Naive B cell (primary cell): Measurements from ENCODE around the gene RXRA. TPM values are rescaled to one million over a fixed set of nuclear protein-coding genes. Genes with fewer than 3 reads are reported as not detected.

Experiments used
- ATAC-seq, 2 donors: fragments of 150-1000 bp; cut with Tn5 transposase; 2 replicates each; pipeline ENCODE4 v1.10.0; 2021; ENCODE audit warnings: low read depth in 2 of 2, mild to moderate bottlenecking in 2 of 2, moderate library complexity in 2 of 2
- DNase-seq: peaks from one replicate; pipeline ENCODE4 v3.0.0; 2022
- H3K27ac Mint-ChIP-seq, 6 donors: one replicate each; pipeline ENCODE4 v1.8.0; 2020 to 2022; ENCODE audit warnings: mild to moderate bottlenecking in 6 of 6, mixed read lengths in 6 of 6, moderate library complexity in 5 of 6, inconsistent platforms in 2 of 6
- H3K27me3 Mint-ChIP-seq, 3 donors: one replicate each; pipeline ENCODE4 v1.8.0; 2021 to 2022; ENCODE audit warnings: mixed read lengths in 3 of 3, mild to moderate bottlenecking in 1 of 3
- H3K36me3 Mint-ChIP-seq, 2 donors: one replicate each; pipeline ENCODE4 v1.8.0; 2020 to 2022; ENCODE audit warnings: mixed read lengths in 2 of 2, inconsistent platforms in 1 of 2, mild to moderate bottlenecking in 1 of 2
- H3K4me1 Mint-ChIP-seq, 3 donors: one replicate each; pipeline ENCODE4 v1.8.0; 2020 to 2022; ENCODE audit warnings: mixed read lengths in 3 of 3, inconsistent platforms in 1 of 3, mild to moderate bottlenecking in 1 of 3, moderate library complexity in 1 of 3
- H3K4me3 Mint-ChIP-seq, 8 donors: one replicate each; pipeline ENCODE4 v1.8.0; 2020 to 2022; ENCODE audit warnings: mild to moderate bottlenecking in 8 of 8, mixed read lengths in 8 of 8, moderate library complexity in 8 of 8, inconsistent platforms in 2 of 8
- H3K9me3 Mint-ChIP-seq, 7 donors: one replicate each; pipeline ENCODE4 v1.8.0; 2020 to 2022; ENCODE audit warnings: mixed read lengths in 7 of 7, mild to moderate bottlenecking in 5 of 7, inconsistent platforms in 2 of 7, moderate library complexity in 1 of 7
- polyA plus RNA-seq, 6 donors: library from polyadenylated mRNA; unstranded; fragments of 300-500 nt; fragmentation: Illumina TruSeq; gene quantifications; one replicate each; pipeline ENCODE4 v1.2.3, GENCODE V29; 2021; ENCODE audit warnings: low read depth in 6 of 6

The RXRA gene
- polyA plus RNA-seq, 6 donors from 2014 or later, result 0.31 to 0.76 (median 0.50) TPM; not detected in 1

DNA sequence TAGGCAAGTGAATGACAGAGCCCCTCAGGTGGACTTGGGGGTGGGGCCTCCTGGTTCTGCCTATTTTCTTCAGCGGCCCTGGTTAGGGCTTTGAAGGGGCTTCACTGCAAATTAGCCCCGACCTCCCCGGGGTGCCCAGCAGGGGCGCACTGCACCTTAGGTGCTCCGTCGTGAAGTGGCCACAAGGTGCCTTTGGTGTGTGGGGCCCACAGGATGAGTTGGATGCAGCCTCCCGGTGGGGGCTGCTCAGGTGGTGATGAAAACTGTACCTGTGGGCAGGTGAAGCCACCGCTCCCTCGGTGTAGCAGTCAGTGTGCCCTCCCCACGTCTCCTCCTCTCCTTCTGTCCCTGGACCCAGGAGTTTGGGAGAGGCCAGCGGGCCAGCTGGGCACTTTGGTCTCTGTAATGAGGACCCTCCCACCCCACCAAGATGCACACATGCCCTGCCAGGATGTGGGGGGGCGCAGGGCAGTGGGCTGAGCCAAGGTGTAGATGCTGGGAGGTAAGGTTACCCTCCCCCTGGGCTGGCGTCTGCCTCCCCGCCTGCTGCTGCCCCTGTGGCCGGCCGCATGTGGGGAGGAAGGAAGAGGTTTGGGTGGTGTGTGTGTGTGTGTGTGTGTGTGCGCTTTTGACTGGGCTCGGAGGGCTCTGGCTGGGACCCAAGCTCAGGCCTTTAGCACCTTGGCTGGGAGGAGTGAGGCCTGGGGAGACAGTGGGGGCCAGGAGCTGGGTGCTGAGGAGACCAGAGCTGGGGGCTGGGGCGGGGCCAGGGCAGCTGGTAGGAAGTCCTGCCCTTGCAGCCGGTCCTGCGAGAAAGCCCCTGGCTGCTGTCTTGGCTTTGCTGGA is 55.6 kb downstream of the RXRA start:
- ATAC-seq, result peak; percentile 70 to 71
- H3K27me3 Mint-ChIP-seq, result peaks cover 0 to 18% (median 10%) of the 10 kb centered on the region in 3 donors
- peak overlapping the region in 7 of 8 donors; percentile 5 to 65 (median 56) for H3K4me3 Mint-ChIP-seq
- peak overlapping the region in 4 of 6 donors; percentile 60 to 93 (median 70) for H3K27ac Mint-ChIP-seq
- H3K36me3 Mint-ChIP-seq, result no peaks in the 10 kb centered on the region
- H3K4me1 Mint-ChIP-seq, result peaks cover 21 to 31% (median 31%) of the 10 kb centered on the region in 3 donors
- H3K9me3 Mint-ChIP-seq, result no peaks in the 10 kb centered on the region
- no peak for DNase-seq

DNA sequence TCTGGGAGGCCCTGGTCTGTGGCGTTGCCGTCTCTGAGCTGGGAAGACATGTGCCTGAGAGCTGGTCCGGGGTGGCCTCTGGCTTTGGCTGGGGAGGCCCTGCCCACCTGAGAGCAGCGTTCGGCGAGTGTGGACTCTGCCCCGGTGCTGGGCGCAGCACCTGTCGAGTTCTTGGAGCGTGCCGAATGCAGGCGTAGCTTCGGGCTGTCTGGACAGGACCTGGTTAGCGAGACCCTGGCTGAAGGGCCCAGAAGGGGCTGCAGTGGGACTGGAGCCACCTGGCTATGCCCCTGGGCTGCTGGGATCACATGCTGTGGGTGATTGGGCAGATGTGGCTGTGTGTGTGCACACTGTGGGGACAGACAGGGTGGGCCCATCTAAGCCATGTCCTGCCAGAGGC is 56.5 kb downstream of the RXRA start:
- peak overlapping the region in 1 of 8 donors; percentile 63 for H3K4me3 Mint-ChIP-seq
- no peak for ATAC-seq
- peak overlapping the region in 2 of 6 donors; percentile 69 to 81 for H3K27ac Mint-ChIP-seq
- DNase-seq, result no peak
- H3K36me3 Mint-ChIP-seq, result no peaks in the 10 kb centered on the region
- H3K9me3 Mint-ChIP-seq, result no peaks in the 10 kb centered on the region
- H3K27me3 Mint-ChIP-seq, result peaks cover 0 to 18% (median 10%) of the 10 kb centered on the region in 3 donors
- H3K4me1 Mint-ChIP-seq, result peaks cover 21 to 31% (median 31%) of the 10 kb centered on the region in 3 donors

DNA sequence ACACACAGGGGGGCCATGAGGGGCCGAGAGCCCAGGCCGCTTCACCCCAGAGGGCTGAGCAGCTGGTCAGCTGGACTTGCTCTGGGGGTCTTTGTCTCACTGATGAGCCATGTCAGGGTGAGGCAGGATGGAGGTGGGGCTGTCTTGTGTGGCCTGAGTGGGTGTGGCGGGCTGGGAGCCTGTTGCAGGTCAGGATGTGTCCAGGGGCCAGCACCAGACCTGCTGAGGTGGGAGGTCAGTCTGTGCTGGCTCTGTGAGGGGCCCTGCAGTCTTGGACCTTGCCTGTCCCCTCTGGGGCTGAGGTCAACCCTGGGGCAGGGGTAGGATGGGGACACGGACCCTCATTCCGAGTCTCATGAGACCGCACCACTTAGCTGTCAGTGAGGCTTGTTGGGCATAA is 56.9 kb downstream of the RXRA start:
- H3K4me3 Mint-ChIP-seq, result peak overlapping the region in 1 of 8 donors; percentile 20
- H3K4me1 Mint-ChIP-seq, result peaks cover 21 to 35% (median 35%) of the 10 kb centered on the region in 3 donors
- peak overlapping the region in 1 of 6 donors; percentile 33 for H3K27ac Mint-ChIP-seq
- H3K9me3 Mint-ChIP-seq, result no peaks in the 10 kb centered on the region
- ATAC-seq (no peak), DNase-seq (no peak)
- no peaks in the 10 kb centered on the region for H3K36me3 Mint-ChIP-seq
- peaks cover 0 to 18% (median 10%) of the 10 kb centered on the region in 3 donors for H3K27me3 Mint-ChIP-seq

DNA sequence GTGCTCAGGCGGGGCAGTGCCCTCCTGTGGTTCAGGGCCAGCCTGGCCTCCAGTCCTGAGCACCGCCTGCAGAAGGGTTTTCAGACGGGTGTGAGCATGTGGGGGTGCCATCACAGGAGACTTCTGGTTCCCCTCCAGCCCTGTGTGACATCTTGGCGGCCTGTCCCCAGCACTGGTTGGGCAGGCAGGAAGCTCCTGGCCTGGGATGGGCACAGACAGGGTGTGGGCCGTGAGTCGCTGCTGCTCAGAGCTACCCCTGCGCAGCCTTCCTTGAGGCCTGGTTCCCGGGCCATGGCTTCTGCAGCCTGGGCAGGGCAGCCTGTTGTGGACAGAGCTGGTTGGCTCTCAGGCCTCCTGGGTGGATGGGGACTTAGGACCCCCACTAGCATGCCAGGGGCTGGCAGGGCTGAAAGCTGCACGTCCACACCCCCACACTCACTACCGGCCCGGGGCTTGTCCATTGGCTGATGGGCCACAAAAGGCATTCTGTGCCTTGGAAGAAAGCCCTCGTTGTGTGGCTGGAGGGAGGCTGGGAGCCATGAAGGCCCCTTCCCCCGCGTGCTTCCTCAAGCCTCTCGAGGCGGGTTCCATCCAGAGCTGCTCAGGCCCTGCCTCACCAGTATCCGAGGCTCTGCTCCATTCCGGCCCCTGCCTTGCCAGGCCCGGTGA is 58.7 kb downstream of the RXRA start:
- peaks cover 0 to 18% (median 10%) of the 10 kb centered on the region in 3 donors for H3K27me3 Mint-ChIP-seq
- no peak for ATAC-seq
- H3K27ac Mint-ChIP-seq, result peak overlapping the region in 1 of 6 donors; percentile 61
- peaks cover 21 to 38% (median 37%) of the 10 kb centered on the region in 3 donors for H3K4me1 Mint-ChIP-seq
- no peak for DNase-seq
- no peaks in the 10 kb centered on the region for H3K9me3 Mint-ChIP-seq
- H3K36me3 Mint-ChIP-seq, result no peaks in the 10 kb centered on the region
- H3K4me3 Mint-ChIP-seq, result no peak overlapping the region

DNA sequence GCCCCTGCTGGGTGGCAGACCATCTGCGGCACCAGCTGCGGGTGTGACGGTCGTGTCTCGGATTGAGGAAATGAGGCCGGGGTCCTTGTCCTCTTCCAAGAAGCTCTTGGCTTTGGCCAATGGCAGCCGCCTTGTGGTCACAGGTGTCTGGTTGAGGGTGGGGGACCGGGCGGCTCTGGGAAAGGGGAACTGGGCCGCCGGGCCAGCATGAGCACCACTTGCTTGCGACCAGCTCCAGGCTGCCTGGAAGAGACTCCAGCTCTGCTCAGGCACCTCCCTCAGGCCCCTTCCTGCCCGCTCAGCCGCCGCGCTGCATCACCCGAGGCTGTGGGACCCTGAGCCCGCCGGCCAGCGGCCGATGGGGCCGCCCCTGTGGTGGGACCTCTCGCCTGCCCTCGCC is 59.7 kb downstream of the RXRA start:
- Mint-ChIP-seq H3K4me1 (peaks cover 28 to 47% (median 45%) of the 10 kb centered on the region in 3 donors), H3K27ac (peak overlapping the region in 1 of 6 donors; percentile 30), H3K9me3 (no peaks in the 10 kb centered on the region), H3K4me3 (no peak overlapping the region), H3K27me3 (peaks cover 0 to 16% (median 10%) of the 10 kb centered on the region in 3 donors), H3K36me3 (no peaks in the 10 kb centered on the region)
- no peak for ATAC-seq
- no peak for DNase-seq

DNA sequence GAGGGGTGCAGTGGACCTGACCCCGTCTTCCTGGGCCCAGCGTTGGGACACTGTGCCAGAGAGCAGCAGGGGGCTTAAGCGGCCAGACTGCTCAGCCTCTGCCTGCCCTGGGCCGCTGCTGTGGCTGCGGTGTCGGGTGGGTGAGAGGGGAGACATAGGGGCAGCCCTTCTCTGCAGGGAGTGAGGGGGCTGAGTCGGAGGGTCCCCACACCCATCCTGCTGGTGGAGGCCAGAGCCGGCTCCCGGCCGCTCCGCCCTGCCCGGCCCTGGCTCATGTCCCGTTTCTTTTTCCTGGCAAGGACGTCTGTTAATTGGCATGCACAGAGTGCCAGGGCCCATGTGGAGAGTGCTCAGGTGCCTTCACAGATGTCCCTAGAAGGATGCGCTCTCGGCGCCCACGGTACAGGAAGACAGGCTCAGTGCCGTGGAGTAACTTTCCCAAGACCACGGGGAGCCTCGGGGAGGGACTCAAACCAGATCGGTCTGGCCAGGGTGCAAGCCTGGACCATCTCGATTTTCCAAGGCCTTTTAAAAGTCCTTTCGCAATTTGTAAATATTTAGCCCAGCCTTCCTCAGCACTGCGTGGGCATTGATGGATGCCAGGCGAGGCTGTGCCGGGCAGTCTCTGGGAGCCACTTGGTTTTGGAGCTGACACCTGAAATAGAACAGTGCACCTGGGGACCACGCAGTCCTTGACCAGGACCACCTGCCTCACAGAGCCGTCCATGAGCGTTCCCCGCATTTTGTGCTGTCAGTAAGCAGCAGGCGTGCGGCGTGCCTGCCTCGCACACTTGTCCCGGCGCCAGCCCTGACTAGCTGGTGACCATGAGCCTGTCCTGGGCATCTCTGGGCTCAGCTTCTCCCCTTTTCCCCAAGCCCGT is 60.9 kb downstream of the RXRA start:
- DNase-seq (no peak), ATAC-seq (no peak)
- Mint-ChIP-seq H3K4me3 (peak overlapping the region in 1 of 8 donors; percentile 52), H3K27me3 (peaks cover 0 to 3% (median 0%) of the 10 kb centered on the region in 3 donors), H3K9me3 (no peaks in the 10 kb centered on the region), H3K36me3 (no peaks in the 10 kb centered on the region), H3K27ac (peak overlapping the region in 2 of 6 donors; percentile 50 to 87), H3K4me1 (peaks cover 24 to 44% (median 42%) of the 10 kb centered on the region in 3 donors)

DNA sequence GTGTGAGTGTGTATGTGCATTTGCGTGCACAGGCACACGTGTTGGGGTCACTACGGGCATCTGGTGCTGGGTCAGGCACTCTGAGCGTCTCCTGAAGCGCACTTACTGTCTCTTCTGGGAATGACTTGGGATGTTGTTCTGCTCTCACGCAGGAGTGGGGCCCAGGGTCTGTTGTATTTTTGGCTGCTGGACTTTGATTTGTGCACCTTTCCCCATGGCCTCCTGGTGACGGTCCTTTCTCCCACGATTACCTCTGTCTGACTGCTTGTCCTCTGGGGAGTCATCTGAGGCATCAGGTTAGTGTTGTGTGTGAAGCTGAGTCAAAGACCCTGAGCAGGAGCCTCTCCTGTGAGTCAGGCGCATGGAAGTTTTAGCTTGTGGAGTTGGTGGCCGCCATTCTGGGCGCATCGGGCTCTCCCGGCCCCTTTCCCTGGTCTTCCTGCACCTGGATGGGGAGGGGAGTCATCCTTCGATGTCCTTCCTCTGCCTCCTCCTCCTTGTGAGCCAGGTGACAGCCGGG is 62.1 kb downstream of the RXRA start:
- no peaks in the 10 kb centered on the region for H3K27me3 Mint-ChIP-seq
- DNase-seq (no peak), ATAC-seq (no peak)
- no peaks in the 10 kb centered on the region for H3K36me3 Mint-ChIP-seq
- H3K9me3 Mint-ChIP-seq, result no peaks in the 10 kb centered on the region
- peaks cover 25 to 46% (median 41%) of the 10 kb centered on the region in 3 donors for H3K4me1 Mint-ChIP-seq
- H3K4me3 Mint-ChIP-seq, result peak overlapping the region in 1 of 8 donors; percentile 44
- peak overlapping the region; percentile 69 to 95 (median 87) for H3K27ac Mint-ChIP-seq

DNA sequence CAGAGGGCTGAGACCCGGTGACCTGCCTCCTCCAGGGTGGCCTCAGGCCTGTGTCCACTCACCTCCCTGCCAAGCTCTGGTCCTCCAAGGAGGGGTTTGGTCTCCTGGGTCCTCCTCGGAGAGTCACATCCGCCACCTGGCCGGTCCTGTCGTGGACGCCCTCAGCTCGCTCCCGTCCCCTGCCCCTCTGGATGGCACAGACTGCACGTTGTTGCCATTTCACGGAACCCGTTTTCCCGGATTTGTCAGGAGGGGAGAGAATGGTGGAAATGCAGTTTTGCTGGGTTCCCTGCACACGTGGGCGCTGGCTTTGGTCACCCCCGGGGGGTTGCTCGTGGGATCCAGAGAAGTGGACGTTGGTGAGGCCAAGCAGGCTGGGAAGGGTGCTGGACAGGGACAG is 62.7 kb downstream of the RXRA start:
- peaks cover 0 to 3% (median 2%) of the 10 kb centered on the region in 7 donors for H3K9me3 Mint-ChIP-seq
- no peaks in the 10 kb centered on the region for H3K36me3 Mint-ChIP-seq
- H3K27ac Mint-ChIP-seq, result peak overlapping the region in 1 of 6 donors; percentile 95
- H3K4me3 Mint-ChIP-seq, result no peak overlapping the region
- H3K27me3 Mint-ChIP-seq, result no peaks in the 10 kb centered on the region
- H3K4me1 Mint-ChIP-seq, result peaks cover 30 to 52% (median 44%) of the 10 kb centered on the region in 3 donors
- ATAC-seq (no peak), DNase-seq (no peak)

DNA sequence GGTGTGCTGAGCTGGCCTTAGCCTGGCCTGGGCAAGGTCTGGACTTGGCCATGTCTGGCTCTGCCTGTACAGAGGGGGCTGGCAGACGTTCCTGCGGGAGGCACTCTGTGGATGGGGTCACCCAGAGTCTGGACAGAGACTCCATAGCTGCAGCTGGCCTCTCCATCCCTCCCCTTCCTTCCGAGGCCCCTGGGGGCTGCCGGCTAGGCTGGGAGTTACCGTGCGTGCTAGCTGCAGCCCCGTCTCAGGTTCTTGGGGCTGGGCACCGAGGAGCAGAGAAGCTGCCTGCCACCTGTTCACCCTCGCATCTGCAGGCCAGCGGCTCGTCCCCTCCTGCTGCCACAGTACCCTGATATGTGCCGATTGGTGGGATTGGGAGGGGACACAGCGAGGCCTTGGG is 63.4 kb downstream of the RXRA start:
- DNase-seq, result no peak
- peaks cover 0 to 5% (median 3%) of the 10 kb centered on the region in 7 donors for H3K9me3 Mint-ChIP-seq
- no peaks in the 10 kb centered on the region for H3K27me3 Mint-ChIP-seq
- no peaks in the 10 kb centered on the region for H3K36me3 Mint-ChIP-seq
- H3K4me1 Mint-ChIP-seq, result peaks cover 26 to 51% (median 49%) of the 10 kb centered on the region in 3 donors
- ATAC-seq, result no peak
- H3K27ac Mint-ChIP-seq, result peak overlapping the region in 3 of 6 donors; percentile 49 to 95 (median 83)
- no peak overlapping the region for H3K4me3 Mint-ChIP-seq

DNA sequence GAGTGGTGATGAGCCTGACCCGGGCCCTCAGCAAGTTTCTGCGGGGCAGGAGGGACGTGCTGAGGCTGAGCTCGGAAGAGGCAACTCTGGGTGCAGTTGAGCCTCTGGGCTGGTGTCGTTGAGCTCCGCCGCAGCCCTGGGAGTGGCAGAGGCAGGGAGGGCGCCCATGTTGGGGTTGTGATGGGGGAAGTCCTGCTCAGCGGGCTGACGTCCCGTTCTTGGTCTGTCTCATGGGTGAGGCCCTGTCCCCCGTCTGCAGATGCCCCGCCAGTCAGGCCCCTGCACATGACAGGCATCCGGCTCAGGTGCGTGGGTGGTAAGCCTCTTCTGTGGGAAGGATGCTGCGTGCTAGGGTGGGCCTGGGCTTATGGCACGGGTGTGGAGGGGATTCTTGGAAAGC is 64.3 kb downstream of the RXRA start:
- Mint-ChIP-seq H3K36me3 (no peaks in the 10 kb centered on the region), H3K9me3 (peaks cover 0 to 5% (median 3%) of the 10 kb centered on the region in 7 donors), H3K4me3 (peak overlapping the region; percentile 23 to 88 (median 76)), H3K4me1 (peaks cover 29 to 60% (median 54%) of the 10 kb centered on the region in 3 donors), H3K27ac (peak overlapping the region; percentile 95 to 99 (median 97)), H3K27me3 (no peaks in the 10 kb centered on the region)
- DNase-seq (peak; percentile 83), ATAC-seq (peak; percentile 69 to 71)

DNA sequence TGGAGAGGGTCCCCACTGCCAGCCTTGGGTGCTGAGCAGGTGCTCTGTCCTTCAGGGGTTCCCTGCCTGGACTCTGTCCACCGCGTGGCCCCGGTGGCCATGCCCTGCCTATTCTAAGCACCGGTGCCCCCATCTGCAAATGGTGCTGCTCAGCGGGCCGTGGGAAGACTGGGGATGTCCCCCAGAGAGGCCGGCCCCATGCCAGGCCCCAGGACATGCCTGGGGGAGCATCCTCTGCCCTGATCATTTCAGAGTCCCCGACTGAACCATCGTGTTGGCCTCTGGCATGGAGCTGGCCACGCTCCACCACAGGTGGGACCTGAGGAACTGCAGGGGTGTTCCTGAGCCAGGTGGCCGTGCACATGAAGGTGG is 64.7 kb downstream of the RXRA start:
- H3K36me3 Mint-ChIP-seq, result no peaks in the 10 kb centered on the region
- H3K9me3 Mint-ChIP-seq, result peaks cover 0 to 5% (median 3%) of the 10 kb centered on the region in 7 donors
- peak overlapping the region; percentile 95 to 99 (median 97) for H3K27ac Mint-ChIP-seq
- H3K27me3 Mint-ChIP-seq, result no peaks in the 10 kb centered on the region
- peak overlapping the region; percentile 44 to 88 (median 78) for H3K4me3 Mint-ChIP-seq
- DNase-seq (peak; percentile 70), ATAC-seq (peak; percentile 46)
- H3K4me1 Mint-ChIP-seq, result peaks cover 30 to 63% (median 58%) of the 10 kb centered on the region in 3 donors

DNA sequence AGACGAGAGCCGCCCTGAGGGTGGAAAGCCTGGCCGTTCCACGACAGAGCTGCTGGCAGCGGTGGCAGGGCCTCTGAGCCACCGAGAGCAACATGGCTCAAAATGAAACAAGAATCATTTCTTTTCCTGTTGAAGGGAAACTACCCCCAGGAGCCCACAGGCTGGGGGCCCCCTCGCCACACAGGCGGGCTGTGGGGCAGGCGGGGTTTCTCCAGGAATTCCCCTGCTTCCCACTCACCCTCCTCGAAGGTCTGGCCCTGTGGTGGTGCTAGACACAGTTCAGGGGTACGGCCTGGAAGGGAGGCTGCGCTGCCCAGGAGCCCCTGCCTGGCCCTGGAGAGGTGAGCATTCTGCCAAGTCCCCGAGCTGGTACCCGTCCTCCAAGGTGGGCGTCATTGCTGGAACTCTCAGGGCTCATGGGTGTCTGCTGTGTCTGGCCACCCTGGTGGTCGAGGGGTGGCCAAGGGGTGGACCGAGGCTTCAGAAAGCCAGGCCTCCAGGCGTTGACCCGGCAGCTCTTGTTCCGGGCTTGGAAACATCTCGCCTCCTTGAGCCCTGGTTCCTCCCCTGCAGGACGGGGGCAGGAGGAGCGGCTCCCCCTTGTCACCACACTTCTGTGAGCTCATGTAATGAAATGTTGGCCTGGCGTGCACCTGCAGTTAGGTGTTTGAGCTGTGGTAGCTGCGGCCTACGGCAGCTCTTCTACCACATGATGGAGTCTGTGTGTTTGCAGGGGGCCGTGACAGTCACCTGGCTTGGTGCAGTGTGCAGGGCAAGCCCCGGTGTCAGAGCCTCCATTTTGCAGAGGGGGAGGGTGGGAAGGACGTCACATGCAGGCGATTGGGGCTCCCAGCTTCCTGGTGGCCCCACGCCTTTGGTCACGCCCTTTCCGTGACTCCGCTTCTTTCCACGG is 65.3 kb downstream of the RXRA start:
- no peaks in the 10 kb centered on the region for H3K36me3 Mint-ChIP-seq
- H3K4me1 Mint-ChIP-seq, result peaks cover 32 to 66% (median 65%) of the 10 kb centered on the region in 3 donors
- peak overlapping the region; percentile 44 to 88 (median 78) for H3K4me3 Mint-ChIP-seq
- no peaks in the 10 kb centered on the region for H3K27me3 Mint-ChIP-seq
- peak; percentile 67 for DNase-seq
- peak overlapping the region; percentile 95 to 99 (median 97) for H3K27ac Mint-ChIP-seq
- ATAC-seq, result peak; percentile 45 to 48
- peaks cover 0 to 5% (median 3%) of the 10 kb centered on the region in 7 donors for H3K9me3 Mint-ChIP-seq
